ENCODE results near the gene PRRX1.

Gene PRRX1

DNA sequence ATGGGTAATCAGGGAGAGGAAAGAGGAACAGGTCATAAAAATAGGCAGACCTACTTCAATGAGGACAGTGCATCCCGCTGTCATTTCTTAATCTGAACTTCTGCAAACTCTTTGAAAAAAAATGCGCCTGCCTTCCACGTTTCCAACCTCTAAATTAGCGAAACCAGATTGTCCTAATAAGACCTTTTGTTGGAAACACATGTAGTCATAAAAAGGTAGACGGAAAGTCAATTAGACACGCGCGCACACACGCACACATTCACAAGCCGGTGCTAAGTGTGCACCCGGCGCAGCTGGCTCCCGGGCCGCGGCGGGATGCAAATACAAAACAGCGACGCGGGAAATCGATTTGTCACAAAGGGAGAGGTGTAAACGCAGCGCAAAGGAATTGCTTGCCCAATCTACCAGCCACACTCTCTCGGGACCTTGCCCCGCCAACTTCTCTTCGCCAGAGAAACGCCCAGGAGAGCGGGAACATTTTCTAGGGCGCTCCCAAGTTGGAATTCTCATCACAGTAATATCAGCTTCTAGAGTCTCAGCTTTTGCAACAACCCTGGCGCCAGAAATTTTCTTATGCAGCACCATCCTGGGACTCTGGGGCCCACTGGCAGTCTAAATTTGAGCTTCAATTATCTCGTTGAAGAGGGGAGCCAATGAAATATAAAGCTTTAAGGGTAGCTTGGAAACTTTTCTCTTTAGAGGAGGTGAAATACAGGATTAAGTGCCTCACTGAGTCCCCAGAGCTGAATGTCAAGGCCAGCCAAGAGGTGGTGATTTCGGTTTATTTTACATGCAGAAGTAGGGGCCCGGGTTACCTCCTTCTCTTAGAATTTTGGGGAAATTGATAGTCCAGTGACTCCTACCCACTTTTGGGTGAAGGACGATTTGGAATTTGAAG, 4.5 kb downstream of the PRRX1 start:
- Histone ChIP-seq H3K4me1 (ENCODE audit: control insufficient read depth, insufficient read depth, low read length) (no peaks in the 10 kb centered on the region), H3K36me3 (ENCODE audit: control insufficient read depth in 2 of 2, insufficient read depth in 1 of 2, low read length in 2 of 2) (no peaks in the 10 kb centered on the region), H3K9me3 (ENCODE audit: control insufficient read depth, insufficient read depth, low read depth, low read length) (no peaks in the 10 kb centered on the region), H3K27ac (ENCODE audit: extremely low read depth, low read depth, low read length) (no peak overlapping the region), H3K4me3 (ENCODE audit: low read depth, low read length) (no peak overlapping the region)
- ChIA-PET CTCF (no interaction called here), POLR2A (no interaction called here)
- TF ChIP-seq ZNF2 (tag by site-specific recombination; IDR thresholded peaks at IDR 0.05) (no peak), ZNF311 (tag by site-specific recombination; IDR thresholded peaks at IDR 0.05; ENCODE audit: borderline replicate concordance) (no peak), ZNF843 (tag by site-specific recombination; IDR thresholded peaks at IDR 0.05) (no peak), ZNF549 (tag by site-specific recombination; IDR thresholded peaks at IDR 0.05) (no peak), ZNF600 (tag by site-specific recombination; IDR thresholded peaks at IDR 0.05) (no peak), ZNF510 (tag by site-specific recombination; IDR thresholded peaks at IDR 0.05; ENCODE audit: insufficient replicate concordance) (no peak)
- TF ChIP-seq, protein P1, sequence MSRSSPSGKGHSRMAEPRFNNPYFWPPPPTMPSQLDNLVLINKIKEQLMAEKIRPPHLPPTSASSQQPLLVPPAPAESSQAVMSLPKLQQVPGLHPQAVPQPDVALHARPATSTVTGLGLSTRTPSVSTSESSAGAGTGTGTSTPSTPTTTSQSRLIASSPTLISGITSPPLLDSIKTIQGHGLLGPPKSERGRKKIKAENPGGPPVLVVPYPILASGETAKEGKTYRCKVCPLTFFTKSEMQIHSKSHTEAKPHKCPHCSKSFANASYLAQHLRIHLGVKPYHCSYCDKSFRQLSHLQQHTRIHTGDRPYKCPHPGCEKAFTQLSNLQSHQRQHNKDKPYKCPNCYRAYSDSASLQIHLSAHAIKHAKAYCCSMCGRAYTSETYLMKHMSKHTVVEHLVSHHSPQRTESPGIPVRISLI (tag by site-specific recombination; IDR thresholded peaks at IDR 0.05) = no peak
- TF ChIP-seq, protein P2, sequence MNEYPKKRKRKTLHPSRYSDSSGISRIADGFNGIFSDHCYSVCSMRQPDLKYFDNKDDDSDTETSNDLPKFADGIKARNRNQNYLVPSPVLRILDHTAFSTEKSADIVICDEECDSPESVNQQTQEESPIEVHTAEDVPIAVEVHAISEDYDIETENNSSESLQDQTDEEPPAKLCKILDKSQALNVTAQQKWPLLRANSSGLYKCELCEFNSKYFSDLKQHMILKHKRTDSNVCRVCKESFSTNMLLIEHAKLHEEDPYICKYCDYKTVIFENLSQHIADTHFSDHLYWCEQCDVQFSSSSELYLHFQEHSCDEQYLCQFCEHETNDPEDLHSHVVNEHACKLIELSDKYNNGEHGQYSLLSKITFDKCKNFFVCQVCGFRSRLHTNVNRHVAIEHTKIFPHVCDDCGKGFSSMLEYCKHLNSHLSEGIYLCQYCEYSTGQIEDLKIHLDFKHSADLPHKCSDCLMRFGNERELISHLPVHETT (tag by site-specific recombination; IDR thresholded peaks at IDR 0.05) = no peak

DNA sequence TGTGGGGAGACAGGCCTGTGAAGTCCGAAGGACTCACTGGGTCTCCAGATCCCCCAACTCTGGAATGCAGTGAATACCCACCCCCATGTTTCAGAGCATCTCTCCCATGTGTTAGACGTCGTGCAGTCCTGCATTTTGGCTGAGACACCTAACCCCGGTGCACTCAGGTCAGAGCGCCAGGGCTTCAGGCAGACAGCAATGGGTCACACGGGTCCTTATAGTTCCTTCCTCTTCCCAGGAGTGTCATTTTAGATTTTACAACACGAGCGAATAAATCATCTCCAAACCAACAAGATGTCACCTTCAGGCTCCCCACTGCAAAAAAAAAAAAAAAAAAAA, 5.1 kb downstream of the PRRX1 start:
- no peaks in the 10 kb centered on the region for H3K9me3 ChIP-seq (ENCODE audit: control insufficient read depth, insufficient read depth, low read depth, low read length)
- no peak for TF ChIP-seq ZNF610 (tag by site-specific recombination; IDR thresholded peaks at IDR 0.05; ENCODE audit: borderline replicate concordance)
- TF ChIP-seq ZNF16 (tag by site-specific recombination; IDR thresholded peaks at IDR 0.05; ENCODE audit: low read depth) = no peak
- no peak for TF ChIP-seq GLIS1 (tag by site-specific recombination; IDR thresholded peaks at IDR 0.05)
- TF ChIP-seq, protein P3, sequence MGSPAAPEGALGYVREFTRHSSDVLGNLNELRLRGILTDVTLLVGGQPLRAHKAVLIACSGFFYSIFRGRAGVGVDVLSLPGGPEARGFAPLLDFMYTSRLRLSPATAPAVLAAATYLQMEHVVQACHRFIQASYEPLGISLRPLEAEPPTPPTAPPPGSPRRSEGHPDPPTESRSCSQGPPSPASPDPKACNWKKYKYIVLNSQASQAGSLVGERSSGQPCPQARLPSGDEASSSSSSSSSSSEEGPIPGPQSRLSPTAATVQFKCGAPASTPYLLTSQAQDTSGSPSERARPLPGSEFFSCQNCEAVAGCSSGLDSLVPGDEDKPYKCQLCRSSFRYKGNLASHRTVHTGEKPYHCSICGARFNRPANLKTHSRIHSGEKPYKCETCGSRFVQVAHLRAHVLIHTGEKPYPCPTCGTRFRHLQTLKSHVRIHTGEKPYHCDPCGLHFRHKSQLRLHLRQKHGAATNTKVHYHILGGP (tag by site-specific recombination; IDR thresholded peaks at IDR 0.05) = no peak
- TF ChIP-seq ZNF266 (tag by site-specific recombination; IDR thresholded peaks at IDR 0.05; ENCODE audit: low read depth) = no peak
- TF ChIP-seq ZNF660 (tag by site-specific recombination; IDR thresholded peaks at IDR 0.05) = no peak
- no peak for TF ChIP-seq TRIM28 (IDR thresholded peaks at IDR 0.05; ENCODE audit: borderline replicate concordance, low read length)
- TF ChIP-seq SCRT2 (tag by site-specific recombination; IDR thresholded peaks at IDR 0.05) = no peak
- no peak for TF ChIP-seq ZNF514 (tag by site-specific recombination; IDR thresholded peaks at IDR 0.05)
- no peak for TF ChIP-seq OSR2 (tag by site-specific recombination; IDR thresholded peaks at IDR 0.05)
- no peak for TF ChIP-seq ZXDB (tag by site-specific recombination; IDR thresholded peaks at IDR 0.05)
- TF ChIP-seq ZNF830 (tag by site-specific recombination; IDR thresholded peaks at IDR 0.05; ENCODE audit: low read depth) = no peak
- TF ChIP-seq, protein P4, sequence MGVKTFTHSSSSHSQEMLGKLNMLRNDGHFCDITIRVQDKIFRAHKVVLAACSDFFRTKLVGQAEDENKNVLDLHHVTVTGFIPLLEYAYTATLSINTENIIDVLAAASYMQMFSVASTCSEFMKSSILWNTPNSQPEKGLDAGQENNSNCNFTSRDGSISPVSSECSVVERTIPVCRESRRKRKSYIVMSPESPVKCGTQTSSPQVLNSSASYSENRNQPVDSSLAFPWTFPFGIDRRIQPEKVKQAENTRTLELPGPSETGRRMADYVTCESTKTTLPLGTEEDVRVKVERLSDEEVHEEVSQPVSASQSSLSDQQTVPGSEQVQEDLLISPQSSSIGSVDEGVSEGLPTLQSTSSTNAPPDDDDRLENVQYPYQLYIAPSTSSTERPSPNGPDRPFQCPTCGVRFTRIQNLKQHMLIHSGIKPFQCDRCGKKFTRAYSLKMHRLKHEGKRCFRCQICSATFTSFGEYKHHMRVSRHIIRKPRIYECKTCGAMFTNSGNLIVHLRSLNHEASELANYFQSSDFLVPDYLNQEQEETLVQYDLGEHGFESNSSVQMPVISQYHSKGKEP (tag by site-specific recombination; IDR thresholded peaks at IDR 0.05) = no peak
- TF ChIP-seq, protein P5, sequence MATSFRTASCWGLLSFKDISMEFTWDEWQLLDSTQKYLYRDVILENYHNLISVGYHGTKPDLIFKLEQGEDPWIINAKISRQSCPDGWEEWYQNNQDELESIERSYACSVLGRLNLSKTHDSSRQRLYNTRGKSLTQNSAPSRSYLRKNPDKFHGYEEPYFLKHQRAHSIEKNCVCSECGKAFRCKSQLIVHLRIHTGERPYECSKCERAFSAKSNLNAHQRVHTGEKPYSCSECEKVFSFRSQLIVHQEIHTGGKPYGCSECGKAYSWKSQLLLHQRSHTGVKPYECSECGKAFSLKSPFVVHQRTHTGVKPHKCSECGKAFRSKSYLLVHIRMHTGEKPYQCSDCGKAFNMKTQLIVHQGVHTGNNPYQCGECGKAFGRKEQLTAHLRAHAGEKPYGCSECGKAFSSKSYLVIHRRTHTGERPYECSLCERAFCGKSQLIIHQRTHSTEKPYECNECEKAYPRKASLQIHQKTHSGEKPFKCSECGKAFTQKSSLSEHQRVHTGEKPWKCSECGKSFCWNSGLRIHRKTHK (tag by site-specific recombination; IDR thresholded peaks at IDR 0.05) = no peak
- TF ChIP-seq, protein P6, sequence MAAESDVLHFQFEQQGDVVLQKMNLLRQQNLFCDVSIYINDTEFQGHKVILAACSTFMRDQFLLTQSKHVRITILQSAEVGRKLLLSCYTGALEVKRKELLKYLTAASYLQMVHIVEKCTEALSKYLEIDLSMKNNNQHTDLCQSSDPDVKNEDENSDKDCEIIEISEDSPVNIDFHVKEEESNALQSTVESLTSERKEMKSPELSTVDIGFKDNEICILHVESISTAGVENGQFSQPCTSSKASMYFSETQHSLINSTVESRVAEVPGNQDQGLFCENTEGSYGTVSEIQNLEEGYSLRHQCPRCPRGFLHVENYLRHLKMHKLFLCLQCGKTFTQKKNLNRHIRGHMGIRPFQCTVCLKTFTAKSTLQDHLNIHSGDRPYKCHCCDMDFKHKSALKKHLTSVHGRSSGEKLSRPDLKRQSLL (tag by site-specific recombination; IDR thresholded peaks at IDR 0.05) = no peak
- no peak for TF ChIP-seq ZBTB17 (tag by site-specific recombination; IDR thresholded peaks at IDR 0.05)
- no peak for TF ChIP-seq ZNF843 (tag by site-specific recombination; IDR thresholded peaks at IDR 0.05)
- TF ChIP-seq ZNF473 (tag by site-specific recombination; IDR thresholded peaks at IDR 0.05) = no peak
- no peaks in the 10 kb centered on the region for H3K36me3 ChIP-seq (ENCODE audit: control insufficient read depth in 2 of 2, insufficient read depth in 1 of 2, low read length in 2 of 2)
- H3K4me3 ChIP-seq (ENCODE audit: low read depth, low read length) = no peak overlapping the region
- H3K27ac ChIP-seq (ENCODE audit: extremely low read depth, low read depth, low read length) = no peak overlapping the region
- H3K4me1 ChIP-seq (ENCODE audit: control insufficient read depth, insufficient read depth, low read length) = no peaks in the 10 kb centered on the region
- ChIA-PET CTCF (no interaction called here), POLR2A (no interaction called here)
